H9 (cell line): ENCODE measurements around the gene CCN5. TPM values are rescaled to one million over a fixed set of nuclear protein-coding genes. Genes with fewer than 3 reads are reported as not detected.

Experiments
- DNase-seq: peaks from one replicate; pipeline ENCODE4 v3.0.0-alpha.2; 2017
- H2AFZ ChIP-seq: one replicate; pipeline ENCODE4 v1.6.1; 2013; ENCODE audit warnings: mild to moderate bottlenecking, low read length, control low read depth, moderate library complexity
- H2AK5ac ChIP-seq: 2 replicates; pipeline ENCODE4 v1.6.1; 2013; ENCODE audit warnings: low read length, control low read depth, mixed read lengths; ENCODE audit not compliant: insufficient read length
- H2BK120ac ChIP-seq: one replicate; pipeline ENCODE4 v1.6.1; 2013; ENCODE audit warnings: low read depth, mild to moderate bottlenecking, low read length, control low read depth, inconsistent platforms; ENCODE audit not compliant: poor library complexity, severe bottlenecking
- H2BK12ac ChIP-seq: 2 replicates; pipeline ENCODE4 v1.6.1; 2013; ENCODE audit warnings: low read length, control low read depth, mixed read lengths, low read depth; ENCODE audit not compliant: insufficient read length
- H2BK15ac ChIP-seq: 2 replicates; pipeline ENCODE4 v1.6.1; 2013; ENCODE audit warnings: low read depth, low read length, control low read depth
- H2BK20ac ChIP-seq: one replicate; pipeline ENCODE4 v1.6.1; 2013; ENCODE audit warnings: low read depth, mild to moderate bottlenecking, low read length, control low read depth, inconsistent platforms; ENCODE audit not compliant: poor library complexity, severe bottlenecking
- H2BK5ac ChIP-seq: 2 replicates; pipeline ENCODE4 v1.6.1; 2013; ENCODE audit warnings: low read length, control low read depth, mixed read lengths; ENCODE audit not compliant: insufficient read length
- H3K14ac ChIP-seq: 2 replicates; pipeline ENCODE4 v1.6.1; 2013; ENCODE audit warnings: low read length, control low read depth; ENCODE audit not compliant: insufficient read depth
- H3K18ac ChIP-seq: 2 replicates; pipeline ENCODE4 v1.6.1; 2013; ENCODE audit warnings: low read depth, mild to moderate bottlenecking, mixed read lengths, low read length, control low read depth; ENCODE audit not compliant: insufficient read length
- H3K23ac ChIP-seq: 2 replicates; pipeline ENCODE4 v1.6.1; 2013; ENCODE audit warnings: low read length, control low read depth, mixed read lengths, low read depth; ENCODE audit not compliant: insufficient read length
- H3K23me2 ChIP-seq: 2 replicates; pipeline ENCODE4 v1.6.1; 2013; ENCODE audit warnings: low read depth, mild to moderate bottlenecking, mixed read lengths, low read length, control low read depth; ENCODE audit not compliant: insufficient read length, poor library complexity, severe bottlenecking
- H3K27ac ChIP-seq: 2 replicates; pipeline ENCODE4 v1.5.1; 2013; ENCODE audit warnings: low read length, control low read depth, mixed read lengths, low read depth; ENCODE audit not compliant: insufficient read length
- H3K27me3 ChIP-seq: 2 replicates; pipeline ENCODE4 v1.6.1; 2013; ENCODE audit warnings: low read length, control low read depth, inconsistent platforms; ENCODE audit not compliant: insufficient read depth
- H3K4ac ChIP-seq: 2 replicates; pipeline ENCODE4 v1.6.1; 2013; ENCODE audit warnings: low read depth, mild to moderate bottlenecking, control low read depth, inconsistent platforms, low read length, moderate library complexity
- H3K4me1 ChIP-seq: 2 replicates; pipeline ENCODE4 v1.6.1; 2013; ENCODE audit warnings: low read length, control low read depth, inconsistent platforms; ENCODE audit not compliant: insufficient read depth
- H3K4me2 ChIP-seq: 2 replicates; pipeline ENCODE4 v1.6.1; 2013; ENCODE audit warnings: low read length, control low read depth, mixed read lengths; ENCODE audit not compliant: insufficient read length, insufficient read depth
- H3K56ac ChIP-seq: 2 replicates; pipeline ENCODE4 v1.6.1; 2013; ENCODE audit warnings: low read depth, mild to moderate bottlenecking, mixed read lengths, low read length, control low read depth; ENCODE audit not compliant: insufficient read length
- H3K79me1 ChIP-seq: 2 replicates; pipeline ENCODE4 v1.6.1; 2013; ENCODE audit warnings: low read depth, mild to moderate bottlenecking, moderate library complexity, low read length, control low read depth, inconsistent platforms; ENCODE audit not compliant: insufficient read depth, poor library complexity, severe bottlenecking
- H3K79me2 ChIP-seq: 2 replicates; pipeline ENCODE4 v1.6.1; 2013; ENCODE audit warnings: low read length, control low read depth, inconsistent platforms; ENCODE audit not compliant: insufficient read depth
- H3K9ac ChIP-seq: 2 replicates; pipeline ENCODE4 v1.6.1; 2013; ENCODE audit warnings: low read length, control low read depth, mixed read lengths; ENCODE audit not compliant: insufficient read length; ENCODE audit errors: extremely low read depth
- H3K9me3 ChIP-seq: one replicate; pipeline ENCODE4 v1.6.1; 2013; ENCODE audit warnings: low read depth, low read length, inconsistent platforms; ENCODE audit not compliant: control insufficient read depth
- H3T11ph ChIP-seq: one replicate; pipeline ENCODE4 v1.6.1; 2013; ENCODE audit warnings: mild to moderate bottlenecking, low read length, control low read depth, inconsistent platforms
- H4K20me1 ChIP-seq: one replicate; pipeline ENCODE4 v1.6.1; 2013; ENCODE audit not compliant: control insufficient read depth, insufficient read length, insufficient read depth
- H4K5ac ChIP-seq: 2 replicates; pipeline ENCODE4 v1.6.1; 2013; ENCODE audit warnings: low read depth, mild to moderate bottlenecking, mixed read lengths, low read length, control low read depth; ENCODE audit not compliant: insufficient read length
- H4K8ac ChIP-seq: replicated peaks from 2 replicates; pipeline ENCODE4 v1.6.1; 2013; ENCODE audit warnings: low read length, control low read depth, mixed read lengths, low read depth; ENCODE audit not compliant: insufficient read length
- H4K91ac ChIP-seq: 2 replicates; pipeline ENCODE4 v1.6.1; 2013; ENCODE audit warnings: low read depth, mild to moderate bottlenecking, moderate library complexity, mixed read lengths, low read length, control low read depth; ENCODE audit not compliant: insufficient read length
- H3K27ac Mint-ChIP-seq, 3 experiments: 2 replicates in 2 of 3; 3 replicates in 1 of 3; pipeline ENCODE4 v1.8.0; 2020 to 2021; ENCODE audit warnings: mixed read lengths in 3 of 3, mild to moderate bottlenecking in 1 of 3, moderate library complexity in 1 of 3
- H3K27me3 Mint-ChIP-seq: 2 replicates; pipeline ENCODE4 v1.8.0; 2021; ENCODE audit warnings: low read depth, mild to moderate bottlenecking, moderate library complexity, mixed read lengths
- H3K36me3 Mint-ChIP-seq, 3 experiments: 2 replicates in 2 of 3; 3 replicates in 1 of 3; pipeline ENCODE4 v1.8.0; 2020 to 2021; ENCODE audit warnings: low read depth in 3 of 3, mixed read lengths in 3 of 3; ENCODE audit not compliant: insufficient read depth in 1 of 3
- H3K4me1 Mint-ChIP-seq, 2 experiments: 2 replicates each; pipeline ENCODE4 v1.8.0; 2020; ENCODE audit warnings: mixed read lengths in 2 of 2
- H3K4me3 Mint-ChIP-seq, 2 experiments: 2 replicates in 1 of 2; 3 replicates in 1 of 2; pipeline ENCODE4 v1.8.0; 2020 to 2021; ENCODE audit warnings: mild to moderate bottlenecking in 2 of 2, mixed read lengths in 2 of 2, moderate library complexity in 1 of 2
- H3K9me3 Mint-ChIP-seq, 2 experiments: 2 replicates in 1 of 2; 3 replicates in 1 of 2; pipeline ENCODE4 v1.8.0; 2020; ENCODE audit warnings: mild to moderate bottlenecking in 2 of 2, mixed read lengths in 2 of 2, moderate library complexity in 1 of 2
- CTCF ChIP-seq: fragments of 200-600 bp; sonication (generic); conservative IDR thresholded peaks from 3 replicates; pipeline ENCODE4 v1.8.0; 2021; ENCODE audit warnings: antibody characterized with exemption, mild to moderate bottlenecking
- WGBS: extraction: QIAGEN DNeasy Blood & Tissue Kit; methylation state at CpG from one replicate; pipeline ENCODE4 v1.1.7; 2013; ENCODE audit warnings: missing lambda C conversion rate, low lambda C conversion rate, mixed read lengths; ENCODE audit not compliant: insufficient read length; ENCODE audit errors: extremely low coverage; 5-methylcytosine and 5-hydroxymethylcytosine counted together
- total RNA-seq: library from RNA; stranded (reverse); gene quantifications from 2 replicates; pipeline ENCODE4 v1.2.1, GENCODE V29; 2021

Gene CCN5
- total RNA-seq, 1 experiment from 2014 or later: not detected

GRCh38 chr20:44739942-44740341, 24.8 kb downstream of the CCN5 start:
- no peaks in the 10 kb centered on the region for H3K79me2 ChIP-seq
- no peak overlapping the region for H4K5ac ChIP-seq
- no peak overlapping the region for H2BK20ac ChIP-seq
- no peak overlapping the region for H3K56ac ChIP-seq
- no peak overlapping the region for H3K18ac ChIP-seq
- no peaks in the 10 kb centered on the region for H3K4me1 ChIP-seq
- Mint-ChIP-seq H3K27me3 (peaks cover 42% of the 10 kb centered on the region), H3K4me3 (no peak overlapping the region), H3K36me3 (peaks cover 2 to 4% (median 2%) of the 10 kb centered on the region in 3 experiments; a peak in 2 of 7 replicates), H3K9me3 (no peaks in the 10 kb centered on the region; a peak in 1 of 5 replicates), H3K27ac (no peak overlapping the region), H3K4me1 (peaks cover 11 to 29% of the 10 kb centered on the region in 2 experiments)
- no peak overlapping the region for H4K8ac ChIP-seq
- no peak overlapping the region for H3K9ac ChIP-seq
- no peak overlapping the region for H3K27ac ChIP-seq
- no peak overlapping the region for H3K23ac ChIP-seq
- H3K27me3 ChIP-seq: no peaks in the 10 kb centered on the region; the same call in 1 of the 2 replicates
- no peak overlapping the region for H2BK12ac ChIP-seq
- H3K79me1 ChIP-seq: no peaks in the 10 kb centered on the region
- no peak overlapping the region for H3K14ac ChIP-seq
- TF ChIP-seq CTCF: no peak
- no peak overlapping the region for H2AK5ac ChIP-seq
- H4K91ac ChIP-seq: no peak overlapping the region
- H2BK15ac ChIP-seq: no peak overlapping the region
- no peaks in the 10 kb centered on the region for H3K23me2 ChIP-seq
- no peak overlapping the region for H2BK5ac ChIP-seq
- DNase-seq: no peak
- H2AFZ ChIP-seq: no peak overlapping the region
- no CpG with 5 or more reads among the region's 2 CpGs for whole genome bisulfite sequencing
- no peak overlapping the region for H3T11ph ChIP-seq
- H2BK120ac ChIP-seq: no peak overlapping the region
- H4K20me1 ChIP-seq: no peaks in the 10 kb centered on the region
- no peak overlapping the region for H3K4ac ChIP-seq
- H3K9me3 ChIP-seq: no peaks in the 10 kb centered on the region
- H3K4me2 ChIP-seq: no peak overlapping the region
